ENCODE measurements around the gene GALNS. TPM values are rescaled to one million over a fixed set of nuclear protein-coding genes. Genes with fewer than 3 reads are reported as not detected.

Gene GALNS
- total RNA-seq, 4 donors from 2014 or later = 1.8 to 36.2 (median 16.4) TPM

- no peak for DNase-seq
- TF ChIP-seq POLR2A (IDR thresholded peaks at IDR 0.05) = no peak
- TF ChIP-seq, protein P1, sequence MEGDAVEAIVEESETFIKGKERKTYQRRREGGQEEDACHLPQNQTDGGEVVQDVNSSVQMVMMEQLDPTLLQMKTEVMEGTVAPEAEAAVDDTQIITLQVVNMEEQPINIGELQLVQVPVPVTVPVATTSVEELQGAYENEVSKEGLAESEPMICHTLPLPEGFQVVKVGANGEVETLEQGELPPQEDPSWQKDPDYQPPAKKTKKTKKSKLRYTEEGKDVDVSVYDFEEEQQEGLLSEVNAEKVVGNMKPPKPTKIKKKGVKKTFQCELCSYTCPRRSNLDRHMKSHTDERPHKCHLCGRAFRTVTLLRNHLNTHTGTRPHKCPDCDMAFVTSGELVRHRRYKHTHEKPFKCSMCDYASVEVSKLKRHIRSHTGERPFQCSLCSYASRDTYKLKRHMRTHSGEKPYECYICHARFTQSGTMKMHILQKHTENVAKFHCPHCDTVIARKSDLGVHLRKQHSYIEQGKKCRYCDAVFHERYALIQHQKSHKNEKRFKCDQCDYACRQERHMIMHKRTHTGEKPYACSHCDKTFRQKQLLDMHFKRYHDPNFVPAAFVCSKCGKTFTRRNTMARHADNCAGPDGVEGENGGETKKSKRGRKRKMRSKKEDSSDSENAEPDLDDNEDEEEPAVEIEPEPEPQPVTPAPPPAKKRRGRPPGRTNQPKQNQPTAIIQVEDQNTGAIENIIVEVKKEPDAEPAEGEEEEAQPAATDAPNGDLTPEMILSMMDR (IDR thresholded peaks at IDR 0.05) = no peak
- no peaks in the 10 kb centered on the region for H3K27me3 ChIP-seq
- H3K4me3 ChIP-seq = no peak overlapping the region
- no peaks in the 10 kb centered on the region for H3K9me3 ChIP-seq
- intact Hi-C loops (cut with DNase I; ENCODE audit: low total_unique reads) = no loop called here
- no peak overlapping the region for H3K27ac ChIP-seq
- no peaks in the 10 kb centered on the region for H3K36me3 ChIP-seq
- H3K4me1 ChIP-seq = no peaks in the 10 kb centered on the region
Measured at GRCh38 chr16:88872650-88873331, 16.0 kb upstream of the GALNS start.

DNA sequence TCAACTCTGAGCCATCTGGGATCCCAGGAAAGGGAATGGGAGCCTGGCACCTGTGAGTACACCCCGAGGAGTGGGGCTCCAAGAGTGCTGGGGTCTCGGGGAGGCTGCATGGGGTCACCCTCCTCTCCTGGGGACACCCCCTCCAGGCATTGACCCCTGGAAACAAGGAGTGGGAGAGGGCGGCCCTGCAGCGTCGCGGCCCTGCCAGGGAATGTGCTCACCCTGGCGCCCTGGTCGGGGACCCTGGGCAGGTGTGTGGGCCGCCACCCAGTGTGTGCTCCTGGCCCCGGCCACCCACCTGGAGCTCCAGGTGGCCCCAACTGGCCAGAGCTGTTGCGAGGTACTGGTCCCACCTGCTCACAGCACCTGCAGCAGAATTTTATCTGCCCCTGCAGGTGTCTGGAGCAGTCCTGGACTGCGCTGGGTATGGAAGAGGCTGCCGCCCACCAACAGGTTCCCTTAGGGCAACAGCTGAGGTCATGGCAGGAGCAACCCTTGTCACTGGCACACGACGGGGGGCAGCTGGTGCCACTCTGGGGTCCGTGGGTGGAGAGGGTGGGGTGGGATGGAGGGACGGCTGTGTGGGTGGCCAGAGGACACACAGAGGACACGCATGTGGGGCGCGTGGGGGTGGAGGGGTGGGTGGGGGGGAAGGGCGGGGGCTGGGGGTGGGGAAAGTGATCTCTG, 15.1 kb upstream of the GALNS start:
- H3K9me3 ChIP-seq = no peaks in the 10 kb centered on the region
- no peak overlapping the region for H3K27ac ChIP-seq
- H3K36me3 ChIP-seq = no peaks in the 10 kb centered on the region
- DNase-seq = no peak
- no peaks in the 10 kb centered on the region for H3K4me1 ChIP-seq
- TF ChIP-seq, protein P1 (IDR thresholded peaks at IDR 0.05) = no peak
- no peak for TF ChIP-seq POLR2A (IDR thresholded peaks at IDR 0.05)
- no peaks in the 10 kb centered on the region for H3K27me3 ChIP-seq
- no peak overlapping the region for H3K4me3 ChIP-seq
- intact Hi-C loops (cut with DNase I; ENCODE audit: low total_unique reads) = no loop called here

DNA sequence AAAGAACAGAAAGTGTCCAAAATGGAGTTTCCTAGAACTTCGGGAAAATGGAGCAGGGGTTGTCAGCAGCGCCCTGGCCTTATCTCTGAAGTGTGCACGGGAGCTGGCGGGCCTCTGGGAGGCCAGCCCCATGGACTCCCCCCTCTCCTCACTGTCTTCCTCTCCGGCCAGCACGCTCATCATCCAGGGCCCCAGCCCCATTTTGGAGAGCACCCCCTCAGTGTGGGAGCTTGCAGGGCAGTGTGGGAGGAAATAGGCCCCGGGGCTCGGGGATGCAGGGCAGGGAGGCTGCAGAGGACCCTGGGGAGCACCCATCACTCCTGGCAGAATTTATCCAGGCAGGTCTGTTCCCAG, 14.6 kb upstream of the GALNS start:
- TF ChIP-seq, protein P1 (IDR thresholded peaks at IDR 0.05) = no peak
- no peak for TF ChIP-seq POLR2A (IDR thresholded peaks at IDR 0.05)
- Histone ChIP-seq H3K27me3 (no peaks in the 10 kb centered on the region), H3K36me3 (no peaks in the 10 kb centered on the region), H3K4me1 (no peaks in the 10 kb centered on the region), H3K27ac (no peak overlapping the region), H3K4me3 (no peak overlapping the region), H3K9me3 (no peaks in the 10 kb centered on the region)
- no peak for DNase-seq
- intact Hi-C loops (cut with DNase I; ENCODE audit: low total_unique reads) = no loop called here

DNA sequence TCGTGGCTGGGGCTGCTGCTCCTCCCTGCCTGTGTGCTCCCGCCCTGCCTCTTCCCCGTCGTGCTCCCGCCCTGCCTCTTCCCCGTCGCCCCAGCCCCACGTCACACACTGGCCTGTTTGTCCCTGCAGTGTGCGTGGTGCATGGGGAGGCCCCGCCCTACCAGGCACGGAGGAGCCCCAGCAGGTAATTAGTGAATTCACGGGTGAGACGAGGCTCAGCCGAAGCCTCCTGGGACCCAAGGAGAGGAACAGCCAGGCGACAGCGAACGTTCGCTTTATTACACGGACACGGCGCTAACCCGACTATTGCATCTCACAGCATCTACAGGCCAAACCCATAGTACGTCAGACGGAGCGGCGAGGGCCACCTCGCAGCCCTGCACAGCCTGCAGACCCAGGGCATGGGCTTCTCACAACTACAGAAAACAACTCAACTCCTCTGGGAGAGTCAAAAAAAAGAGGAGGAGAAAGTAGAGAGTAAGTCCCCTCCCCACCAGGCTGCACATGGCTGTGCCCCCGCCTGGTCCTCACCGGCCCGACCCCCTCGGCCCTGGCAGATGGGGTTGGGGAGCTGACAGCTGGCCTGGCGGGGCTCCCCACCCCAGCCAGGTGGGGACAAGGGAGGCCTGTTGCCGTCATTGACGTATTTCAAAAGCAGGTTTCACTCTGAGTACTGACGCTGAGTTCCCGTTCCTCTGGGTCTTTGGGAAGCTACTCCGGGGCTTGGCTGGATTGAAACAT, 14.0 kb upstream of the GALNS start:
- DNase-seq = no peak
- H3K4me1 ChIP-seq = no peaks in the 10 kb centered on the region
- H3K4me3 ChIP-seq = no peak overlapping the region
- H3K27me3 ChIP-seq = no peaks in the 10 kb centered on the region
- H3K36me3 ChIP-seq = no peaks in the 10 kb centered on the region
- intact Hi-C loops (cut with DNase I; ENCODE audit: low total_unique reads) = no loop called here
- no peak overlapping the region for H3K27ac ChIP-seq
- H3K9me3 ChIP-seq = no peaks in the 10 kb centered on the region
- no peak for TF ChIP-seq POLR2A (IDR thresholded peaks at IDR 0.05)
- TF ChIP-seq, protein P1 (IDR thresholded peaks at IDR 0.05) = no peak

DNA sequence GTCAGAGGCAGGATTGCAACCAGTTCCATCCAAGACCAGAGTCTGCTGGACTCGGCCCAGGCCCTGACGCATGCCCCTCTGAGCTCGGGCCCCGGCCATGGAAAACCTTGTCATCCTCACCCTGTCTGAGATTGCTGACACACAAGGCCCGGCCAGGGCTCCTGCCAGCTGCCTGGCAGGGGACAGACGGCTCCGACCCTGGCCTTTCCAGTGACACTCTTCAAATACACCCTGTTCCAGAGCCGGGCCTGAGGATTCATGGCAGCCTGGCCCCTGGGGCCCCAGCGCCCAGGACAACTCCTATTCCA, 12.9 kb upstream of the GALNS start:
- intact Hi-C loops (cut with DNase I; ENCODE audit: low total_unique reads) = no loop called here
- no peak for DNase-seq
- no peaks in the 10 kb centered on the region for H3K27me3 ChIP-seq

More for the DNA sequence above, 12.9 kb upstream of the GALNS start:
- H3K27ac ChIP-seq = no peak overlapping the region
- no peaks in the 10 kb centered on the region for H3K9me3 ChIP-seq
- no peak overlapping the region for H3K4me3 ChIP-seq
- H3K4me1 ChIP-seq = no peaks in the 10 kb centered on the region
- TF ChIP-seq, protein P1 (IDR thresholded peaks at IDR 0.05) = no peak
- TF ChIP-seq POLR2A (IDR thresholded peaks at IDR 0.05) = no peak
- no peaks in the 10 kb centered on the region for H3K36me3 ChIP-seq
